HEK293 (cell line): ENCODE data around the gene RMC1.

Source experiments
- EGR2 ChIP-seq: fragments of 450-650 bp; formaldehyde crosslinking; IDR thresholded peaks from 2 replicates; pipeline ENCODE4 v1.5.1; 2016; ENCODE audit warnings: low read depth, missing biosample characterization, missing genetic modification characterization
- GFI1B ChIP-seq: fragments of 450-650 bp; formaldehyde crosslinking; IDR thresholded peaks from 2 replicates; pipeline ENCODE4 v1.5.1; 2016; ENCODE audit warnings: missing biosample characterization, missing genetic modification characterization
- GLIS1 ChIP-seq: fragments of 450-650 bp; formaldehyde crosslinking; IDR thresholded peaks from 2 replicates; pipeline ENCODE4 v1.5.1; 2016; ENCODE audit warnings: missing biosample characterization, missing genetic modification characterization
- KLF10 ChIP-seq: fragments of 450-650 bp; IDR thresholded peaks from 2 replicates; pipeline ENCODE4 v1.5.1; 2018; ENCODE audit warnings: missing biosample characterization, mild to moderate bottlenecking, missing genetic modification characterization
- REPIN1 ChIP-seq: fragments of 450-650 bp; formaldehyde crosslinking; IDR thresholded peaks from 2 replicates; pipeline ENCODE4 v1.5.1; 2017; ENCODE audit warnings: missing biosample characterization, missing genetic modification characterization, low read depth
- TCF7L2 ChIP-seq: IDR thresholded peaks from 2 replicates; pipeline ENCODE4 v1.6.1; 2011; ENCODE audit warnings: low read depth, mild to moderate bottlenecking, inconsistent platforms, low read length, moderate library complexity, borderline replicate concordance
- WT1 ChIP-seq: fragments of 450-650 bp; formaldehyde crosslinking; IDR thresholded peaks from 2 replicates; pipeline ENCODE4 v1.5.1; 2016; ENCODE audit warnings: missing biosample characterization, missing genetic modification characterization
- ZBTB20 ChIP-seq: fragments of 450-650 bp; formaldehyde crosslinking; IDR thresholded peaks from 2 replicates; pipeline ENCODE4 v1.5.1; 2016; ENCODE audit warnings: missing biosample characterization, missing genetic modification characterization
- ZBTB6 ChIP-seq: fragments of 450-650 bp; formaldehyde crosslinking; IDR thresholded peaks from 2 replicates; pipeline ENCODE4 v1.5.1; 2017; ENCODE audit warnings: missing biosample characterization, missing genetic modification characterization
- ZBTB7A ChIP-seq: fragments of 450-650 bp; formaldehyde crosslinking; IDR thresholded peaks from 2 replicates; pipeline ENCODE4 v1.5.1; 2016; ENCODE audit warnings: low read depth, missing biosample characterization, missing genetic modification characterization
- ZBTB8A ChIP-seq: fragments of 450-650 bp; formaldehyde crosslinking; IDR thresholded peaks from 2 replicates; pipeline ENCODE4 v1.5.1; 2016; ENCODE audit warnings: missing biosample characterization, missing genetic modification characterization
- ZFHX2 ChIP-seq: fragments of 450-650 bp; formaldehyde crosslinking; conservative IDR thresholded peaks from 2 replicates; pipeline ENCODE4 v1.5.1; 2016; ENCODE audit warnings: missing biosample characterization, missing genetic modification characterization
- ZFP3 ChIP-seq: fragments of 450-650 bp; formaldehyde crosslinking; IDR thresholded peaks from 2 replicates; pipeline ENCODE4 v1.5.1; 2016; ENCODE audit warnings: low read depth, missing biosample characterization, missing genetic modification characterization
- ZFP41 ChIP-seq: fragments of 450-650 bp; formaldehyde crosslinking; IDR thresholded peaks from 2 replicates; pipeline ENCODE4 v1.5.1; 2016; ENCODE audit warnings: missing biosample characterization, missing genetic modification characterization, borderline replicate concordance
- ZNF121 ChIP-seq: fragments of 450-650 bp; formaldehyde crosslinking; IDR thresholded peaks from 2 replicates; pipeline ENCODE4 v1.5.1; 2016; ENCODE audit warnings: missing biosample characterization, missing genetic modification characterization
- ZNF146 ChIP-seq: fragments of 450-650 bp; formaldehyde crosslinking; IDR thresholded peaks from 2 replicates; pipeline ENCODE4 v1.5.1; 2016; ENCODE audit warnings: missing biosample characterization, missing genetic modification characterization
- ZNF2 ChIP-seq: fragments of 450-650 bp; formaldehyde crosslinking; IDR thresholded peaks from 2 replicates; pipeline ENCODE4 v1.5.1; 2016; ENCODE audit warnings: missing biosample characterization, missing genetic modification characterization
- ZNF274 ChIP-seq, 2 experiments: fragments of 200-500 bp in 1 of 2; fragments of 450-650 bp in 1 of 2; sonication (Bioruptor generic) in 1 of 2; formaldehyde crosslinking in 1 of 2; IDR thresholded peaks; 2 replicates each; pipeline versions ENCODE4 v1.5.1 to v1.6.1; 2014 to 2016; ENCODE audit warnings: borderline replicate concordance in 1 of 2, inconsistent platforms in 1 of 2, low read length in 1 of 2, missing biosample characterization in 1 of 2, missing genetic modification characterization in 1 of 2
- ZNF292 ChIP-seq: fragments of 450-650 bp; formaldehyde crosslinking; IDR thresholded peaks from 2 replicates; pipeline ENCODE4 v1.5.1; 2016; ENCODE audit warnings: low read depth, missing biosample characterization, missing genetic modification characterization, borderline replicate concordance
- ZNF341 ChIP-seq: fragments of 450-650 bp; formaldehyde crosslinking; IDR thresholded peaks from 2 replicates; pipeline ENCODE4; 2016; ENCODE audit warnings: low read depth, missing biosample characterization, missing genetic modification characterization
- ZNF366 ChIP-seq: fragments of 450-650 bp; formaldehyde crosslinking; conservative IDR thresholded peaks from 2 replicates; pipeline ENCODE4 v1.5.1; 2016; ENCODE audit warnings: missing biosample characterization, missing genetic modification characterization
- ZNF433 ChIP-seq: fragments of 450-650 bp; formaldehyde crosslinking; IDR thresholded peaks from 2 replicates; pipeline ENCODE4 v1.5.1; 2016; ENCODE audit warnings: missing biosample characterization, missing genetic modification characterization, low read depth
- ZNF549 ChIP-seq: fragments of 450-650 bp; IDR thresholded peaks from 2 replicates; pipeline ENCODE4 v1.5.1; 2018; ENCODE audit warnings: missing biosample characterization, missing genetic modification characterization, mild to moderate bottlenecking, inconsistent platforms, moderate library complexity
- ZNF600 ChIP-seq: fragments of 450-650 bp; formaldehyde crosslinking; IDR thresholded peaks from 2 replicates; pipeline ENCODE4 v1.5.1; 2016; ENCODE audit warnings: missing biosample characterization, missing genetic modification characterization
- ZNF626 ChIP-seq: fragments of 450-650 bp; sonication (Bioruptor Pico); formaldehyde crosslinking; IDR thresholded peaks from 2 replicates; pipeline ENCODE4 v1.5.1; 2018; ENCODE audit warnings: missing biosample characterization, missing genetic modification characterization, inconsistent platforms
- ZNF654 ChIP-seq: fragments of 450-650 bp; formaldehyde crosslinking; IDR thresholded peaks from 2 replicates; pipeline ENCODE4 v1.5.1; 2016; ENCODE audit warnings: low read depth, missing biosample characterization, missing genetic modification characterization
- ZNF701 ChIP-seq: fragments of 450-650 bp; formaldehyde crosslinking; IDR thresholded peaks from 2 replicates; pipeline ENCODE4 v1.5.1; 2016; ENCODE audit warnings: missing biosample characterization, missing genetic modification characterization
- ZNF843 ChIP-seq: fragments of 450-650 bp; formaldehyde crosslinking; IDR thresholded peaks from 2 replicates; pipeline ENCODE4 v1.5.1; 2016; ENCODE audit warnings: missing biosample characterization, missing genetic modification characterization
- TF ChIP-seq, protein P1 (sequence below): fragments of 450-650 bp; formaldehyde crosslinking; IDR thresholded peaks from 2 replicates; pipeline ENCODE4 v1.5.1; 2016; ENCODE audit warnings: missing biosample characterization, missing genetic modification characterization
- TF ChIP-seq, protein P2 (sequence below): fragments of 450-650 bp; formaldehyde crosslinking; conservative IDR thresholded peaks from 2 replicates; pipeline ENCODE4 v1.5.1; 2016; ENCODE audit warnings: low read depth, missing biosample characterization, missing genetic modification characterization
- TF ChIP-seq, protein P3 (sequence below): fragments of 450-650 bp; formaldehyde crosslinking; IDR thresholded peaks from 2 replicates; pipeline ENCODE4 v1.5.1; 2016; ENCODE audit warnings: missing biosample characterization, missing genetic modification characterization

Gene RMC1

GRCh38 chr18:23498877-23499276 is 4.4 kb upstream of the RMC1 start (continued):
- TF ChIP-seq ZNF600 (tag by site-specific recombination): no peak
- TF ChIP-seq ZBTB20: peak; percentile 33; the same call in 1 of the 2 replicates
- no peak for TF ChIP-seq ZNF274 (IDR thresholded peaks at IDR 0.05; ENCODE audit: low read length)
- TF ChIP-seq ZNF274 (tag by site-specific recombination; IDR thresholded peaks at IDR 0.05; ENCODE audit: borderline replicate concordance): no peak
- no peak for TF ChIP-seq ZFHX2
- no peak for TF ChIP-seq ZFP41 (tag by site-specific recombination)
- TF ChIP-seq, protein P1, sequence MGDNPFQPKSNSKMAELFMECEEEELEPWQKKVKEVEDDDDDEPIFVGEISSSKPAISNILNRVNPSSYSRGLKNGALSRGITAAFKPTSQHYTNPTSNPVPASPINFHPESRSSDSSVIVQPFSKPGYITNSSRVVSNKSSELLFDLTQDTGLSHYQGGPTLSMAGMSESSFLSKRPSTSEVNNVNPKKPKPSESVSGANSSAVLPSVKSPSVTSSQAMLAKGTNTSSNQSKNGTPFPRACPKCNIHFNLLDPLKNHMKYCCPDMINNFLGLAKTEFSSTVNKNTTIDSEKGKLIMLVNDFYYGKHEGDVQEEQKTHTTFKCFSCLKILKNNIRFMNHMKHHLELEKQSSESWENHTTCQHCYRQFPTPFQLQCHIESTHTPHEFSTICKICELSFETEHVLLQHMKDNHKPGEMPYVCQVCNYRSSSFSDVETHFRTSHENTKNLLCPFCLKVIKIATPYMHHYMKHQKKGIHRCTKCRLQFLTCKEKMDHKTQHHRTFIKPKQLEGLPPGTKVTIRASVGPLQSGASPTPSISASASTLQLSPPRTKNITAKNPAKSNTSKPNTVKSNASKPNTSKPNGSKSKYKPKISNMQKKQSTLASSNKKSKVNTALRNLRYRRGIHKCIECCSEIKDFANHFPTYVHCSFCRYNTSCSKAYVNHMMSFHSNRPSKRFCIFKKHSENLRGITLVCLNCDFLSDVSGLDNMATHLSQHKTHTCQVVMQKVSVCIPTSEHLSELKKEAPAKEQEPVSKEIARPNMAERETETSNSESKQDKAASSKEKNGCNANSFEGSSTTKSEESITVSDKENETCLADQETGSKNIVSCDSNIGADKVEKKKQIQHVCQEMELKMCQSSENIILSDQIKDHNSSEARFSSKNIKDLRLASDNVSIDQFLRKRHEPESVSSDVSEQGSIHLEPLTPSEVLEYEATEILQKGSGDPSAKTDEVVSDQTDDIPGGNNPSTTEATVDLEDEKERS (tag by site-specific recombination): no peak
- TF ChIP-seq, protein P2, sequence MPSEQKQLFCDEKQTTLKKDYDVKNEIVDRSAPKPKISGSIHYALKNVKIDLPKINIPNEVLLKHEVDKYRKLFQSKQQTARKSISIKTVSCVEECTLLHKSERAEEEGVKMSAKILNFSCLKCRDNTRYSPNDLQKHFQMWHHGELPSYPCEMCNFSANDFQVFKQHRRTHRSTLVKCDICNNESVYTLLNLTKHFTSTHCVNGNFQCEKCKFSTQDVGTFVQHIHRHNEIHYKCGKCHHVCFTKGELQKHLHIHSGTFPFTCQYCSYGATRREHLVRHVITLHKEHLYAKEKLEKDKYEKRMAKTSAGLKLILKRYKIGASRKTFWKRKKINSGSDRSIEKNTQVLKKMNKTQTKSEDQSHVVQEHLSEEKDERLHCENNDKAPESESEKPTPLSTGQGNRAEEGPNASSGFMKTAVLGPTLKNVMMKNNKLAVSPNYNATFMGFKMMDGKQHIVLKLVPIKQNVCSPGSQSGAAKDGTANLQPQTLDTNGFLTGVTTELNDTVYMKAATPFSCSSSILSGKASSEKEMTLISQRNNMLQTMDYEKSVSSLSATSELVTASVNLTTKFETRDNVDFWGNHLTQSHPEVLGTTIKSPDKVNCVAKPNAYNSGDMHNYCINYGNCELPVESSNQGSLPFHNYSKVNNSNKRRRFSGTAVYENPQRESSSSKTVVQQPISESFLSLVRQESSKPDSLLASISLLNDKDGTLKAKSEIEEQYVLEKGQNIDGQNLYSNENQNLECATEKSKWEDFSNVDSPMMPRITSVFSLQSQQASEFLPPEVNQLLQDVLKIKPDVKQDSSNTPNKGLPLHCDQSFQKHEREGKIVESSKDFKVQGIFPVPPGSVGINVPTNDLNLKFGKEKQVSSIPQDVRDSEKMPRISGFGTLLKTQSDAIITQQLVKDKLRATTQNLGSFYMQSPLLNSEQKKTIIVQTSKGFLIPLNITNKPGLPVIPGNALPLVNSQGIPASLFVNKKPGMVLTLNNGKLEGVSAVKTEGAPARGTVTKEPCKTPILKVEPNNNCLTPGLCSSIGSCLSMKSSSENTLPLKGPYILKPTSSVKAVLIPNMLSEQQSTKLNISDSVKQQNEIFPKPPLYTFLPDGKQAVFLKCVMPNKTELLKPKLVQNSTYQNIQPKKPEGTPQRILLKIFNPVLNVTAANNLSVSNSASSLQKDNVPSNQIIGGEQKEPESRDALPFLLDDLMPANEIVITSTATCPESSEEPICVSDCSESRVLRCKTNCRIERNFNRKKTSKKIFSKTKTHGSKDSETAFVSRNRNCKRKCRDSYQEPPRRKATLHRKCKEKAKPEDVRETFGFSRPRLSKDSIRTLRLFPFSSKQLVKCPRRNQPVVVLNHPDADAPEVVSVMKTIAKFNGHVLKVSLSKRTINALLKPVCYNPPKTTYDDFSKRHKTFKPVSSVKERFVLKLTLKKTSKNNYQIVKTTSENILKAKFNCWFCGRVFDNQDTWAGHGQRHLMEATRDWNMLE (tag by site-specific recombination): no peak
- no peak for TF ChIP-seq ZNF146 (tag by site-specific recombination)
- TF ChIP-seq KLF10: no peak
- no peak for TF ChIP-seq ZNF292 (tag by site-specific recombination)
- TF ChIP-seq, protein P3, sequence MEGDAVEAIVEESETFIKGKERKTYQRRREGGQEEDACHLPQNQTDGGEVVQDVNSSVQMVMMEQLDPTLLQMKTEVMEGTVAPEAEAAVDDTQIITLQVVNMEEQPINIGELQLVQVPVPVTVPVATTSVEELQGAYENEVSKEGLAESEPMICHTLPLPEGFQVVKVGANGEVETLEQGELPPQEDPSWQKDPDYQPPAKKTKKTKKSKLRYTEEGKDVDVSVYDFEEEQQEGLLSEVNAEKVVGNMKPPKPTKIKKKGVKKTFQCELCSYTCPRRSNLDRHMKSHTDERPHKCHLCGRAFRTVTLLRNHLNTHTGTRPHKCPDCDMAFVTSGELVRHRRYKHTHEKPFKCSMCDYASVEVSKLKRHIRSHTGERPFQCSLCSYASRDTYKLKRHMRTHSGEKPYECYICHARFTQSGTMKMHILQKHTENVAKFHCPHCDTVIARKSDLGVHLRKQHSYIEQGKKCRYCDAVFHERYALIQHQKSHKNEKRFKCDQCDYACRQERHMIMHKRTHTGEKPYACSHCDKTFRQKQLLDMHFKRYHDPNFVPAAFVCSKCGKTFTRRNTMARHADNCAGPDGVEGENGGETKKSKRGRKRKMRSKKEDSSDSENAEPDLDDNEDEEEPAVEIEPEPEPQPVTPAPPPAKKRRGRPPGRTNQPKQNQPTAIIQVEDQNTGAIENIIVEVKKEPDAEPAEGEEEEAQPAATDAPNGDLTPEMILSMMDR (tag by site-specific recombination): peak; percentile 63; the same call in 1 of the 2 replicates
- TF ChIP-seq GFI1B (tag by site-specific recombination): no peak
- TF ChIP-seq TCF7L2: no peak
- no peak for TF ChIP-seq ZNF341 (tag by site-specific recombination)
- no peak for TF ChIP-seq ZBTB7A
- TF ChIP-seq ZNF366 (tag by site-specific recombination): no peak
- no peak for TF ChIP-seq ZNF433 (tag by site-specific recombination)
- no peak for TF ChIP-seq ZNF2 (tag by site-specific recombination)
- TF ChIP-seq GLIS1 (tag by site-specific recombination): no peak
- TF ChIP-seq ZNF843 (tag by site-specific recombination): no peak
- no peak for TF ChIP-seq ZFP3
- TF ChIP-seq ZNF121: no peak
- TF ChIP-seq WT1 (tag by site-specific recombination): no peak
- no peak for TF ChIP-seq ZNF626
- TF ChIP-seq ZNF654: peak; percentile 67
- TF ChIP-seq EGR2: no peak
- no peak for TF ChIP-seq ZNF701 (tag by site-specific recombination)
- TF ChIP-seq REPIN1 (tag by site-specific recombination): no peak
- no peak for TF ChIP-seq ZBTB8A (tag by site-specific recombination)
- TF ChIP-seq ZBTB6 (tag by site-specific recombination): no peak
- TF ChIP-seq ZNF549 (tag by site-specific recombination): no peak
